ENCODE measurements around the gene RASGRF1.

The RASGRF1 gene

DNA sequence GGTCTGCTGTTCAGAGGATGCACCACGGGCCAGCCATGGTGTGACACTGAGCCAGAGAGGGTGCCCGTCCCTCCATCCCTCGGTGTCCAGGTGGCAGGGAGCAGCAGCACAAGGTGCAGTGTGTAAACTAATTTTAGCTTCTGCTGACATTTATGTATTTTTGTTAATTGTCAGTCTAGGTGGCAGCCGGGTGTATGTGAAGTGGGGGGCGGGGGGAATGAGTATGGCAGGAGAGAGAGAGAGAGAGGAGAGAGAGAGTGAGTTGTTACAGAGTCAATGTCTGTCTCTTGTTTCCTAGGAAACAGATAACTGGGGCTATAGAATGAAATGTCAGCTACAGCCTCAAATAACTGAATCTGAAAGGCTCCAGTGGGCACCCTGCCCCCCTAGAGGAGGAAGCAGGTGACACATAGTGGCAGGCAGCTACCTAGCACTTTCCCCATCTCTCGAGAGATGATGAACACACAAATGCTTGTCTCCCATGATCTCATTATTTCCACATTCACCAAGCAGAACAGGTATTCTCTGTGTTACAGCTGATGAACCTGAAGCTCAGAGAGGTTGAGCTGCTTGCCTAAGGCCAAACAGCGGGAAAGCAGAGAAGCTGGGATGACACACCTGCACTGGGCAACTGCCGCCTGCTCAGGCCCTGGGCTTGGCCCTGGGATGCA is 24.7 kb downstream of the RASGRF1 start:
- DNase-seq (ENCODE audit: low read depth in 1 of 2, low spot score in 1 of 2) = no peak
- no peak overlapping the region for H3K4me3 ChIP-seq (replicated peaks; ENCODE audit: insufficient read depth, low read length)
- no peak overlapping the region for H3K27ac ChIP-seq (replicated peaks)
- TF ChIP-seq POLR2AphosphoS5 (IDR thresholded peaks at IDR 0.05; ENCODE audit: low read depth) = no peak
- TF ChIP-seq SPI1 (IDR thresholded peaks at IDR 0.05; ENCODE audit: borderline replicate concordance, low read depth) = no peak
- TF ChIP-seq, protein P1, sequence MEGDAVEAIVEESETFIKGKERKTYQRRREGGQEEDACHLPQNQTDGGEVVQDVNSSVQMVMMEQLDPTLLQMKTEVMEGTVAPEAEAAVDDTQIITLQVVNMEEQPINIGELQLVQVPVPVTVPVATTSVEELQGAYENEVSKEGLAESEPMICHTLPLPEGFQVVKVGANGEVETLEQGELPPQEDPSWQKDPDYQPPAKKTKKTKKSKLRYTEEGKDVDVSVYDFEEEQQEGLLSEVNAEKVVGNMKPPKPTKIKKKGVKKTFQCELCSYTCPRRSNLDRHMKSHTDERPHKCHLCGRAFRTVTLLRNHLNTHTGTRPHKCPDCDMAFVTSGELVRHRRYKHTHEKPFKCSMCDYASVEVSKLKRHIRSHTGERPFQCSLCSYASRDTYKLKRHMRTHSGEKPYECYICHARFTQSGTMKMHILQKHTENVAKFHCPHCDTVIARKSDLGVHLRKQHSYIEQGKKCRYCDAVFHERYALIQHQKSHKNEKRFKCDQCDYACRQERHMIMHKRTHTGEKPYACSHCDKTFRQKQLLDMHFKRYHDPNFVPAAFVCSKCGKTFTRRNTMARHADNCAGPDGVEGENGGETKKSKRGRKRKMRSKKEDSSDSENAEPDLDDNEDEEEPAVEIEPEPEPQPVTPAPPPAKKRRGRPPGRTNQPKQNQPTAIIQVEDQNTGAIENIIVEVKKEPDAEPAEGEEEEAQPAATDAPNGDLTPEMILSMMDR (IDR thresholded peaks at IDR 0.05; ENCODE audit: insufficient read depth, low read length) = no peak
- no peak for TF ChIP-seq GABPA (IDR thresholded peaks at IDR 0.05; ENCODE audit: low read depth)
- TF ChIP-seq, protein P2, sequence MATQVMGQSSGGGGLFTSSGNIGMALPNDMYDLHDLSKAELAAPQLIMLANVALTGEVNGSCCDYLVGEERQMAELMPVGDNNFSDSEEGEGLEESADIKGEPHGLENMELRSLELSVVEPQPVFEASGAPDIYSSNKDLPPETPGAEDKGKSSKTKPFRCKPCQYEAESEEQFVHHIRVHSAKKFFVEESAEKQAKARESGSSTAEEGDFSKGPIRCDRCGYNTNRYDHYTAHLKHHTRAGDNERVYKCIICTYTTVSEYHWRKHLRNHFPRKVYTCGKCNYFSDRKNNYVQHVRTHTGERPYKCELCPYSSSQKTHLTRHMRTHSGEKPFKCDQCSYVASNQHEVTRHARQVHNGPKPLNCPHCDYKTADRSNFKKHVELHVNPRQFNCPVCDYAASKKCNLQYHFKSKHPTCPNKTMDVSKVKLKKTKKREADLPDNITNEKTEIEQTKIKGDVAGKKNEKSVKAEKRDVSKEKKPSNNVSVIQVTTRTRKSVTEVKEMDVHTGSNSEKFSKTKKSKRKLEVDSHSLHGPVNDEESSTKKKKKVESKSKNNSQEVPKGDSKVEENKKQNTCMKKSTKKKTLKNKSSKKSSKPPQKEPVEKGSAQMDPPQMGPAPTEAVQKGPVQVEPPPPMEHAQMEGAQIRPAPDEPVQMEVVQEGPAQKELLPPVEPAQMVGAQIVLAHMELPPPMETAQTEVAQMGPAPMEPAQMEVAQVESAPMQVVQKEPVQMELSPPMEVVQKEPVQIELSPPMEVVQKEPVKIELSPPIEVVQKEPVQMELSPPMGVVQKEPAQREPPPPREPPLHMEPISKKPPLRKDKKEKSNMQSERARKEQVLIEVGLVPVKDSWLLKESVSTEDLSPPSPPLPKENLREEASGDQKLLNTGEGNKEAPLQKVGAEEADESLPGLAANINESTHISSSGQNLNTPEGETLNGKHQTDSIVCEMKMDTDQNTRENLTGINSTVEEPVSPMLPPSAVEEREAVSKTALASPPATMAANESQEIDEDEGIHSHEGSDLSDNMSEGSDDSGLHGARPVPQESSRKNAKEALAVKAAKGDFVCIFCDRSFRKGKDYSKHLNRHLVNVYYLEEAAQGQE (IDR thresholded peaks at IDR 0.05; ENCODE audit: insufficient replicate concordance, low read depth) = no peak
- no peaks in the 10 kb centered on the region for H3K27me3 ChIP-seq (ENCODE audit: insufficient read depth, poor library complexity, severe bottlenecking)

- H3K27me3 ChIP-seq (ENCODE audit: insufficient read depth, poor library complexity, severe bottlenecking) = no peaks in the 10 kb centered on the region
- TF ChIP-seq POLR2AphosphoS5 (IDR thresholded peaks at IDR 0.05; ENCODE audit: low read depth) (no peak), SPI1 (IDR thresholded peaks at IDR 0.05; ENCODE audit: borderline replicate concordance, low read depth) (no peak), GABPA (IDR thresholded peaks at IDR 0.05; ENCODE audit: low read depth) (no peak)
- TF ChIP-seq, protein P2 (IDR thresholded peaks at IDR 0.05; ENCODE audit: insufficient replicate concordance, low read depth) = no peak
- TF ChIP-seq, protein P1 (IDR thresholded peaks at IDR 0.05; ENCODE audit: insufficient read depth, low read length) = no peak
- DNase-seq (ENCODE audit: low read depth in 1 of 2, low spot score in 1 of 2) = no peak
- H3K4me3 ChIP-seq (replicated peaks; ENCODE audit: insufficient read depth, low read length) = no peak overlapping the region
- no peak overlapping the region for H3K27ac ChIP-seq (replicated peaks)
Measured at GRCh38 chr15:79065361-79065705, 25.2 kb downstream of the RASGRF1 start.

GRCh38 chr15:79064496-79064895 is 26.1 kb downstream of the RASGRF1 start:
- no peak for DNase-seq (ENCODE audit: low read depth in 1 of 2, low spot score in 1 of 2)
- Histone ChIP-seq H3K27me3 (ENCODE audit: insufficient read depth, poor library complexity, severe bottlenecking) (no peaks in the 10 kb centered on the region), H3K4me3 (replicated peaks; ENCODE audit: insufficient read depth, low read length) (no peak overlapping the region)

More at GRCh38 chr15:79064496-79064895, 26.1 kb downstream of the RASGRF1 start:
- no peak for TF ChIP-seq POLR2AphosphoS5 (IDR thresholded peaks at IDR 0.05; ENCODE audit: low read depth)
- TF ChIP-seq, protein P1 (IDR thresholded peaks at IDR 0.05; ENCODE audit: insufficient read depth, low read length) = no peak
- TF ChIP-seq SPI1 (IDR thresholded peaks at IDR 0.05; ENCODE audit: borderline replicate concordance, low read depth) = no peak
- TF ChIP-seq, protein P2 (IDR thresholded peaks at IDR 0.05; ENCODE audit: insufficient replicate concordance, low read depth) = no peak
- TF ChIP-seq GABPA (IDR thresholded peaks at IDR 0.05; ENCODE audit: low read depth) = no peak
- no peak overlapping the region for H3K27ac ChIP-seq (replicated peaks)
